ENCODE measurements around the gene CAMK2A.

Gene CAMK2A

DNA sequence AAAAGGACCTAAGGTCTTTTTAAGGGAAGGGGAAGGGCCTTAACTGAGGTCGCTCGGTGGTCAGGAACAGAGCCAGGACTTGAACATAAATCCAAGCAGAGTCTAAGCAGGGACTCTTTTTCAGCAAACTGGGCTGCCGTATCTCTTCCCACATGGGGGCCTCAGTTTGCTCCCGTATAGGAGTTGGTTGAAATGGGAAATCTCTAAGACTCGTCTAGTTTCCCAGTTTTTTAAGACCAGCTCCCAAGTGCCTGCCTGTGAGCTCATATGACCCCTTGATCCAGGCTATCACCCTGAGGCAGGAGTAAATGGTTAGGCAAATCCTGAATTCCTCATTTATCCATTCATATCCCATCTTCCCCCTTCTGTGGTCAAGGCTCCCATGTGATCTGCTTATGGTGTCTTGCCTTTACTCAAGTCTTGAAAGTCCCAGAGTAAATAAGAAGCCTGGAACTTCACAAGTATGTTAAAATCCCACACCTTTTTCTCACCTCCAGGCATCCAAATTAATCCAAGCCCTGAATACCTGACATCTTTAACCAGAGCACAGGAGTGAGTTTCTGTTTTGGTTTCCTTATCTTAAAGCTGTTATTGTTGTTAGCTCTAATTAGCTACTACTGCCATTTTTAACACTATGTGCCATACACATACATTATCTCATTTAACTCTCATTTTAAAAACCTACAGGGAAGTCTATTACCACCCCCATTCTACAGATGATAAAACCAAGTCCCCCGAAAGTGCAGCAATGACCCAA lies 10.2 kb upstream of the CAMK2A start:
- no peak for DNase-seq

- DNase-seq = no peak
Measured at GRCh38 chr5:150298701-150299451, 9.3 kb upstream of the CAMK2A start.

DNA sequence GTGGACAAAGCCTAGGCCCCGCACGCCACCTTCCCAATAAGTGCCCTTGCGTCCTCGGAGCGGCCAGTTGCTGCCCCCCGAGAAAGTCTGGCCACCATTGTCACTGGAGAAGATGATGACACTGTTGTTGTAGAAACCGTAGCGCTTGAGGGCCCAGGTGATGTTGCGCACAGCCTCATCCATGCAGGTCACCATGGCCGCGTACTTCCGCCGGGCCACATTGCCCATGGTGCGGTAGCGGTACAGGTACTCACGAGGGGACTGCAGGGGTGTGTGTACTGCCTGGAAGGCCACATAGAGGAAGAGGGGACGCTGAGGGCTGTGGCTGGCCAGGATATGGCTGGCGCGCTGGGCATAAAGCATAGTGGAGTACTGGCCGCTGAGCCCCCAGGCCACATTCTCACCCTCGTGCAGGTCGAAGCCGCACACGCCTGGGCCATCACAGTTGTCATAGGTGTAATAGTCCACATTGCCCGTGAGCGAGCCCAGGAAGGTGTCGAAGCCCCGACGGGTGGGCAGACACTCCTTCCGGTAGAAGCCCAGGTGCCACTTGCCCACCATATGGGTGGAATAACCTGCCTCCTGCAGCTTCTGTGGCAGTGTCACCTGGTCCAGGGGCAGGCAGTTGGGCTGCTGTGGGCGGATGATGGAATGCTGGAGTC lies 8.5 kb upstream of the CAMK2A start:
- DNase-seq = no peak

DNA sequence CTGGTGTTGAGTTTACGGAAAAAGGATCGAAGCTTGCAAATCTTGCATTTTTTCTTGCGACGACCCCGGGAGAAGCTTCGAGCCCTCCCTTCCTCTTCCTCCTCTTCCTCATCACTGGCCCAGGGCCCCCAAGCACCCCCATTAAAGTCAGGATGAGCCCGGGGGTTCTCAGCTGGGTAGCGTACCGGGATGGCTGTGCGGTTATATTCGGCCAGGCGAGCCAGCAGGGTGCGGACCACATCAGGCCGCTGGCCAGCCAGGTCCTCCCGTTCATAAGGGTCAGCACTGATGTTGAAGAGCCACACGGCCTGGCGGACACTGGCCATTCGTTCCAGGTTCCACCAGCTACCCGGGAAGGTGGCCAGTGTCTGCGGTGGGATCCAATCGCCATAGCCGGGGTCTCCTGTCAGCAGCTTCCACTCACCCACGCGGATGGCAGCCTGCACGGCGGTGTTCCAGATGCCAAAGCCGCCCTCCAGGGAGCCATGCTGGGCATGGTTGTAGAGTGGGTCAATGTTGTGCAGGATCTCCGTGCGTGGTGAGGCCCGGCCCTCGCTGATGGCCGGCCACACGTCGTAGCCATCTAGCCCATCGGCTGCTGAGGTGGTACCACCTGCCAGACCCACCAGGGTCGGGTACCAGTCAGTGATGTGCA lies 7.8 kb upstream of the CAMK2A start:
- no peak for DNase-seq

DNA sequence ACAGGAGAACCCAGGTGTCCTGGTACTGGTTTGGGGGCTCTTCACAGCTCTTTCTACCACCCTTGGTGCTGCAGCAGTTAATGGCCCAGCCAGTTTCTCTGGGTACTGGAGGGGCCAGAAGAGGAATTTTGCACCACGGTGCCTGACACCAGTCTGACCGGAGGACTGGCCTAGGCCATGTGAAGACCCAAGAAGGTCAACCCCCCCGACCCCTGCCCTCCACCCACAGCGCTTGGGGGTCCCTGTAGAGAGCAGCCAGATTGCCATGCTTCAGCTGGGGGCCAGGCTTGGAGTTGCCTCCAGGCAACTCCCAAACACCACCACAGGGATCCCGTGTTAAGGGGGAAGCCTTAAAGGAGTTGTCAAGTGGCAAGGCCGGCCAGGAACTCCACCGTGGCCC lies 6.9 kb upstream of the CAMK2A start:
- DNase-seq = no peak

DNA sequence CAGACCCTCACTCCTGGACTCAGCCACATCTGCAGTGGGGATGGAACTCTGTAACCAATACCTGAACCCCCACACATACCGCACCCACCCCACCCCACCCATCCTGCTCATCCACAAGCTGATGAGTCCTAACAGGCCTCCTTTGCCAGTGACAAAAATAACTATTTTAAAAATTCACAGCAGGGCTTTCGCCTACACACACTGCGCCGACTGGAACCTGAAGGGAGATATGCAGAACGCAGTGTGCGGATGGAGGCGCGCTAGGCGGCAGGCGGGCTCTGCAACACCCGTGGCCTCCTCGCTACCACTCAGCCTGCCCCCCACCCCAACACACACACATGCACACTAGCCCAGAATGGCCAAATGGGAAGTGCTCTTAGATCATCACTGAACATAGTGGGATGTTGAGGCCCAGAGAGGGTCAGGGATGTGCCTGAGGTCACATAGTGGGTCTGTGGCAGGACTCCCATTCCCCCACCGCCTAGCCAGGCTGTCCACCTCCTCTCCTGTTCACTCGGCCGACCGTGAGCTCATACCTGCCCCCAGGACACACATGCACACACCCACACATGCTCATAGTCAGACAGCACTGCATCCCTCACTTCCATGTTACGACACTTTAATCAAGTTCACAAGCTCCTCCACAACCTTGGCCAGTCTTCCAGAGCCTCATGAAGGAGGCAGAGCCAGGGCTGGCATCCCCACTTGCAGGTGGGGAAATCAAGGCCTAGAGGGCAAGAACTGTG lies 6.3 kb upstream of the CAMK2A start:
- no peak for DNase-seq

DNA sequence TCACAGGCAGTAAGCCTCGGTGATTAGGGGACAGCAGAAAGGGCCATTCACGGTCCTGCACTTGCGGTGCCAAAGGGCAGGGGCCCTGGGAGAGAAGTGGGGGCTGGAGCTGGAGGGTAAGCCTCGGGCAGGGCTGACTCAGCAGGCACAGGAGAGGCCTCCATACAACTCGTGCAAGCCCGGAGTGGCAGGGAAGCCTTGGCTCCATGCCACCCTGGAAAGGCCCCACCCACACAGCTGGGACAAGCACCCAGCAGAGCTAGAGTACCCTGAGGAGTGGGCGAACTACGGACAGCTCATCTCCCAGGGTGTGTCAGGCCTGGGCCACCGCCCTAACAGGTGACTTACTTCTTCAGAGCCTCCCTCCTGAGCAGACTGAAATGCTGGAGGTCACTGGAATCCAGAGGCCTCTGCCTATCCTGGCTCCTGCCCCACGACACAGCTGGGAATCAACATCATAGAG lies 5.6 kb upstream of the CAMK2A start:
- no peak for DNase-seq

GRCh38 chr5:150294551-150295071 lies 5.0 kb upstream of the CAMK2A start:
- DNase-seq = no peak

- no peak for DNase-seq
Measured at GRCh38 chr5:150293091-150293941, 3.7 kb upstream of the CAMK2A start.

GRCh38 chr5:150291388-150292385 lies 2.1 kb upstream of the CAMK2A start:
- DNase-seq = no peak

GRCh38 chr5:150288791-150289190 lies 782 bp downstream of the CAMK2A start:
- no peak for DNase-seq

- DNase-seq = no peak
Measured at GRCh38 chr5:150288361-150288760, 1.2 kb downstream of the CAMK2A start.

DNA sequence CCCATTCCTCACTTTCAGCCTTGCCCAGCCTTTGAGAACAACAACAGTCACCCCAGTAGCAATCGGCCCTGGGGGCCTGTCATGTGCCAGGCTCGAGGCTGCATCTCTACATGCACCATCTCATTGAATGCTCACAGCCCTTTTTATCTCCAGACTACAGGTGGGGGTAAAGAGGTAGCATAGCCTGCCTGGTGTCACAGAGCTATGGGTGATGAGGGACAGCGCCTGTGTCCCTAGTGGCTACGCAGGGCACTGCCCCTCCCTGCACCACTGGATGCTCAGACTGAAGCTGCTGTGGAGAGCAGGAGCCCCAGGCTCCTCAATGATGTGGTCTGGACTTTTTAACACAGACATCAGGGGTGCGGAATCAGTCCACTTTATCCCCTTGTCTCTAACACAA lies 2.8 kb downstream of the CAMK2A start:
- no peak for DNase-seq

- DNase-seq = no peak
Measured at GRCh38 chr5:150285114-150285513, 4.5 kb downstream of the CAMK2A start.

DNA sequence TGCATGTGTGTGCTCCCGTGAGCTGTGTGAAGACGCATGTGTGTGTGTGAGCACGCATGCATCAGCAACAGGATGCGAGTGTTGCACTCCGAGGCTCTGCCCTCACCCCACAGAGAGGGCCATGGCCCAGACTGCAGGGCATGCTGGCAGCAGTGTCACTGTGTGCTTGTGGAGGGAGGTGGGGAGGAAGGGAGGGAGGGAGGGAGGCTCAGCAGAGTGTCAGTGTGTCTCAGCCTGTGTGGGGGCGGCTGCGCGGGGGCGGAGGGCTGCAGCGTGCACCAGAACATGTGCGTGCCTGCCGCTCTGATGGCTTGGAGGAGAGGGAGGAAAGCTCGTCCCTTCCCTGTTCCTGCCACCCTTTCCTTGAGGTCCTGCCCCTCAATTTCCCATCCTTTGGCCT lies 5.3 kb downstream of the CAMK2A start:
- DNase-seq = no peak

GRCh38 chr5:150283904-150284303 lies 5.7 kb downstream of the CAMK2A start:
- DNase-seq = no peak

DNA sequence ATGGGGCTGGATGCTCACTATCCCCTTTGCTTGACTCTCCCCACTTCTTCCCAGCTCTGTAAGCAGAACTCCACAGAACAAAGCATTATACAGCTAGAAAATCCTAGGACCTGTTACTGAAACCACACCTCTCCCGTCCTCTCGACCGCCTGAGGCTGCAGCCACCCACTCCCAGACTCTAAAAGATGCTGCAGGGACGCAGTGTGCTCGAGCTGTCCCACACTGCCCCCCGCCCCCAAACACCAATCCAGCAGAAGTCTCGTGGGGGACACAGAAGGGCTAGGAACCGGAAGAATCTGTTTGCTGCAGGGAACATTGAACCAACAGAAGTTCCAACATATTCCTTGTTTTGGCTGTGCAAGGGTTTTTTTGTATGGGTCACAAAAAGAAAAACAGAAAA lies 7.6 kb downstream of the CAMK2A start:
- DNase-seq = no peak

GRCh38 chr5:150279330-150280020 lies 10.1 kb downstream of the CAMK2A start:
- no peak for DNase-seq

DNA sequence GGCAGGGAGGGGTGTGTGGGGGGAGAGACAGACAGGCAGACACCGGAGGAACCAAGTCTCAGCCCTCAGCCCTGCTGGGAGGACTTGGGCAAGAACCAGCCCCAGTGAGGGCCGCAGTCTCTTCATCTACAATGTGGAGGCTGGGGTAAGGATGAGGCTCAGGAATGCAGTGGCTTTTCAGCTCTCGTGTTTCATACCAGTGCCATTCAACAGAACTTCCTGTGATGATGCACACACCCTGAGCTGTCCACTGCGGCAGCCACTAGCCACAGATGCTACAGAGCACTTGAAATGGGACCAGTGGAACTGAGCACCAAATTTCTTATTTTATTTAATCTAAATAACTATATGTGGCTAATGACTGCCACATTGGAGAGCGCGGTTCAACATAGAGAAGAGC lies 10.7 kb downstream of the CAMK2A start:
- DNase-seq = no peak

Measured in midbrain (tissue), 1 donor.